GM12891 (cell line): Measurements from ENCODE around the gene PRKCE.

ENCODE experiments used
- PAX5 ChIP-seq: IDR thresholded peaks from 2 replicates; pipeline ENCODE4 v1.6.1; 2011; ENCODE audit warnings: low read length, moderate library complexity, mild to moderate bottlenecking; ENCODE audit not compliant: insufficient read depth, severe bottlenecking
- POLR2A ChIP-seq: IDR thresholded peaks from 2 replicates; pipeline ENCODE4 v1.6.1; 2011; ENCODE audit warnings: low read depth, low read length, control low read depth
- POLR2AphosphoS5 ChIP-seq: IDR thresholded peaks from 2 replicates; pipeline ENCODE4 v1.6.1; 2011; ENCODE audit warnings: low read depth, low read length, control low read depth
- SPI1 ChIP-seq: IDR thresholded peaks from 2 replicates; pipeline ENCODE4 v1.6.1; 2011; ENCODE audit warnings: low read depth, low read length, control low read depth
- TAF1 ChIP-seq: IDR thresholded peaks from 2 replicates; pipeline ENCODE4 v1.6.1; 2011; ENCODE audit warnings: low read depth, low read length, control low read depth

DNA sequence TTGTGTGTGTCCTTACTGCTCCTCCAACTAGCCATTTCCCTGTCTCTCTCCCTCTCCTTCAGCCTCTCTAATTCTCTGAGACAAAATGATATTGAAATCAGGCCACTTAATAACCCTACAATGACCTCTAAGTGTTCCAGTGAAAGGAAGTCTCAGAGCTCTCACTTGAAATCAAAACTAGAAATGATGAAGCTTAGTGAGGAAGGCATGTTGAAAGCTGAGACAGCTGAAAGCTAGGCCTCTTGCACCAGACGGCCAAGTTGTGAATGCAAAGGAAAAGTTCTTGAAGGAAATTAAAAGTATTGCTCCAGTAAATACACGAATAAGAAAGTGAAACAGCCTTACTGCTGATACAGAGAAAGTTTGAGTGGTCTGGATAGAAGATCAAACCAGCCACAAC lies 72.9 kb downstream of the PRKCE start:
- TF ChIP-seq POLR2A (no peak), POLR2AphosphoS5 (no peak), TAF1 (no peak), PAX5 (no peak), SPI1 (no peak)
